H1 (cell line): ENCODE results near the gene CCDC82. TPM values are rescaled to one million over a fixed set of nuclear protein-coding genes. Genes with fewer than 3 reads are reported as not detected.

Experiments
- CTCF ChIA-PET: fragments of 300-600 bp; sonication (Branson Sonifier 250); formaldehyde crosslinking; loops from one replicate; lab custom pipeline; 2021; ENCODE audit not compliant: partially characterized antibody; lab: Charles Lee
- POLR2A ChIA-PET: fragments of 300-600 bp; sonication (Branson Sonifier 250); formaldehyde crosslinking; loops from one replicate; lab custom pipeline; 2021; ENCODE audit warnings: inconsistent platforms; ENCODE audit not compliant: partially characterized antibody; lab: Charles Lee
- DNase-seq, 2 experiments: peaks; one replicate each; pipeline versions ENCODE4 v3.0.0 to v3.0.0-alpha.2; 2010 to 2022; ENCODE audit warnings: low spot score in 2 of 2, low read depth in 1 of 2, mixed read lengths in 1 of 2
- FAIRE-seq: peaks from 2 replicates; lab custom pipeline; 2011; peaks lifted over from hg19 to GRCh38; lab: Jason Lieb, UNC
- H2AFZ ChIP-seq: 2 replicates; pipeline ENCODE4 v1.8.1; 2012; ENCODE audit warnings: low read length, inconsistent platforms
- H2AK5ac ChIP-seq: 2 replicates; pipeline ENCODE4 v1.6.1; 2013; ENCODE audit warnings: low read depth, low read length
- H2BK120ac ChIP-seq: replicated peaks from 2 replicates; pipeline ENCODE3; 2013; ENCODE audit warnings: low read depth, low read length, inconsistent platforms
- H2BK12ac ChIP-seq: 2 replicates; pipeline ENCODE4 v1.6.1; 2013; ENCODE audit warnings: low read depth, low read length
- H2BK15ac ChIP-seq: 2 replicates; pipeline ENCODE4 v1.6.1; 2013; ENCODE audit warnings: low read length
- H2BK20ac ChIP-seq: 2 replicates; pipeline ENCODE4 v1.6.1; 2013; ENCODE audit warnings: low read length
- H2BK5ac ChIP-seq: 2 replicates; pipeline ENCODE4 v1.6.1; 2013; ENCODE audit warnings: low read depth, low read length
- H3K14ac ChIP-seq: 2 replicates; pipeline ENCODE4 v1.6.1; 2013; ENCODE audit warnings: inconsistent platforms; ENCODE audit not compliant: insufficient read length
- H3K18ac ChIP-seq: 2 replicates; pipeline ENCODE4 v1.6.1; 2013; ENCODE audit warnings: low read length; ENCODE audit errors: extremely low read depth
- H3K23ac ChIP-seq: 2 replicates; pipeline ENCODE4 v1.6.1; 2013; ENCODE audit warnings: inconsistent platforms; ENCODE audit not compliant: insufficient read length
- H3K23me2 ChIP-seq: 2 replicates; pipeline ENCODE4 v1.6.1; 2013; ENCODE audit warnings: low read depth, low read length
- H3K27ac ChIP-seq: 2 replicates; pipeline ENCODE4 v1.6.1; 2011; ENCODE audit warnings: low read depth, low read length, inconsistent platforms
- H3K27me3 ChIP-seq, 4 experiments: replicated peaks in 1 of 4; 1 replicate in 1 of 4; 2 replicates in 3 of 4; pipeline versions ENCODE4 v1.6.1 to v1.8.1; 2011 to 2013; ENCODE audit warnings: low read length in 3 of 4, mild to moderate bottlenecking in 3 of 4, inconsistent platforms in 2 of 4, mixed read lengths in 2 of 4, moderate library complexity in 1 of 4; ENCODE audit not compliant: control insufficient read depth in 3 of 4, insufficient read depth in 3 of 4; ENCODE audit errors: extremely low read depth in 1 of 4
- H3K36me3 ChIP-seq, 4 experiments: 2 replicates each; pipeline versions ENCODE4 v1.6.1 to v1.8.1; 2011 to 2013; ENCODE audit warnings: mild to moderate bottlenecking in 4 of 4, low read length in 3 of 4, moderate library complexity in 2 of 4, control low read depth in 1 of 4, inconsistent platforms in 1 of 4; ENCODE audit not compliant: insufficient read depth in 4 of 4, control insufficient read depth in 2 of 4
- H3K4ac ChIP-seq: replicated peaks from 2 replicates; pipeline ENCODE3; 2013; ENCODE audit warnings: low read length, low read depth, mixed read lengths, inconsistent platforms; ENCODE audit not compliant: insufficient read length
- H3K4me1 ChIP-seq, 4 experiments: replicated peaks in 1 of 4; 1 replicate in 1 of 4; 2 replicates in 3 of 4; pipeline versions ENCODE4 v1.6.1 to v1.8.1; 2011 to 2013; ENCODE audit warnings: low read length in 3 of 4, inconsistent platforms in 2 of 4, mixed read lengths in 1 of 4; ENCODE audit not compliant: insufficient read depth in 4 of 4, control insufficient read depth in 3 of 4
- H3K4me2 ChIP-seq, 2 experiments: 2 replicates each; pipeline versions ENCODE4 v1.6.1 to v1.8.1; 2011 to 2013; ENCODE audit warnings: low read depth in 2 of 2, low read length in 2 of 2, control low read depth in 1 of 2, inconsistent platforms in 1 of 2, mild to moderate bottlenecking in 1 of 2; ENCODE audit not compliant: insufficient read depth in 1 of 2
- H3K4me3 ChIP-seq, 4 experiments: fragments of 200-600, 300-600 bp in 1 of 4; sonication (generic), shearing (Covaris generic), sonication (Bioruptor Twin) in 1 of 4; 2 replicates each; pipeline versions ENCODE4 v1.5.1 to v1.8.1; 2011 to 2016; ENCODE audit warnings: low read length in 4 of 4, low read depth in 3 of 4, control low read depth in 2 of 4, inconsistent platforms in 2 of 4, mild to moderate bottlenecking in 2 of 4, mixed read lengths in 1 of 4, moderate library complexity in 1 of 4; ENCODE audit not compliant: insufficient read depth in 2 of 4; ENCODE audit errors: extremely low read depth in 1 of 4
- H3K56ac ChIP-seq: replicated peaks from 2 replicates; pipeline ENCODE3; 2013; ENCODE audit warnings: low read depth, mild to moderate bottlenecking, mixed read lengths, low read length, inconsistent platforms; ENCODE audit not compliant: insufficient read length
- H3K79me1 ChIP-seq: 2 replicates; pipeline ENCODE4 v1.6.1; 2013; ENCODE audit warnings: low read depth, low read length, control low read depth
- H3K79me2 ChIP-seq, 2 experiments: 2 replicates each; pipeline versions ENCODE4 v1.6.1 to v1.8.1; 2012 to 2013; ENCODE audit warnings: low read length in 2 of 2, mild to moderate bottlenecking in 2 of 2, inconsistent platforms in 1 of 2; ENCODE audit not compliant: insufficient read depth in 2 of 2, control insufficient read depth in 1 of 2
- H3K9ac ChIP-seq, 4 experiments: replicated peaks in 1 of 4; 1 replicate in 1 of 4; 2 replicates in 3 of 4; pipeline versions ENCODE4 v1.6.1 to v1.8.1; 2011 to 2013; ENCODE audit warnings: low read depth in 3 of 4, low read length in 3 of 4, control low read depth in 2 of 4, mild to moderate bottlenecking in 2 of 4, moderate library complexity in 2 of 4, inconsistent platforms in 1 of 4; ENCODE audit errors: extremely low read depth in 1 of 4
- H3K9me3 ChIP-seq, 2 experiments: 2 replicates each; pipeline versions ENCODE4 v1.6.1 to v1.8.1; 2012 to 2013; ENCODE audit warnings: mild to moderate bottlenecking in 2 of 2, moderate library complexity in 2 of 2, control low read depth in 1 of 2, inconsistent platforms in 1 of 2, low read depth in 1 of 2, low read length in 1 of 2, mixed read lengths in 1 of 2; ENCODE audit not compliant: insufficient read depth in 2 of 2
- H4K20me1 ChIP-seq, 2 experiments: replicated peaks in 1 of 2; 2 replicates each; pipeline versions ENCODE3 to v1.8.1; 2011 to 2013; ENCODE audit warnings: inconsistent platforms in 2 of 2, low read length in 2 of 2, mild to moderate bottlenecking in 1 of 2; ENCODE audit not compliant: insufficient read depth in 2 of 2, control insufficient read depth in 1 of 2
- H4K5ac ChIP-seq: 2 replicates; pipeline ENCODE4 v1.6.1; 2013; ENCODE audit warnings: low read length, low read depth, mixed read lengths, inconsistent platforms; ENCODE audit not compliant: insufficient read length
- H4K8ac ChIP-seq: 2 replicates; pipeline ENCODE4 v1.8.0; 2013; ENCODE audit warnings: mild to moderate bottlenecking, moderate library complexity, low read length, inconsistent platforms; ENCODE audit not compliant: insufficient read depth; ENCODE audit errors: extremely low read depth
- H4K91ac ChIP-seq: replicated peaks from 2 replicates; pipeline ENCODE3; 2013; ENCODE audit warnings: low read length, mixed read lengths, inconsistent platforms; ENCODE audit not compliant: insufficient read length
- RBBP5 ChIP-seq: IDR thresholded peaks from 2 replicates; pipeline ENCODE4 v1.7.1; 2012; ENCODE audit warnings: low read depth, mild to moderate bottlenecking, inconsistent platforms, low read length, moderate library complexity, borderline replicate concordance
- WGBS, 2 experiments: shearing (Covaris generic) in 1 of 2; methylation state at CpG; one replicate each; pipeline versions ENCODE4 v1.1.6 to v1.1.7; 2013 to 2015; ENCODE audit warnings: low lambda C conversion rate in 2 of 2, mixed read lengths in 2 of 2, inconsistent platforms in 1 of 2, low coverage in 1 of 2, missing lambda C conversion rate in 1 of 2; ENCODE audit not compliant: insufficient replicate concordance in 2 of 2, insufficient coverage in 1 of 2, insufficient read length in 1 of 2; ENCODE audit errors: extremely low coverage in 1 of 2, missing lambda C conversion rate in 1 of 2; 5-methylcytosine and 5-hydroxymethylcytosine counted together
- polyA plus RNA-seq, 7 experiments: library from polyadenylated mRNA; depleted of rRNA in 3 of 7; stranded (reverse) in 5 of 7; unstranded in 2 of 7; fragments of >200 nt in 5 of 7; fragments of 200-250 nt in 2 of 7; gene quantifications; 1 replicate in 5 of 7; 2 replicates in 1 of 7; 4 replicates in 1 of 7; pipeline versions ENCODE4 v1.2.1 to v1.2.3, GENCODE V29; 2011 to 2013; ENCODE audit warnings: missing spikeins in 2 of 7, mixed read lengths in 2 of 7
- total RNA-seq: library from RNA; stranded (reverse); fragmentation: NEBNext Ultra II Directional; extraction: Animal tissue kit (Norgen Biotek cat#: 25700); gene quantifications from 2 replicates; pipeline ENCODE4 v1.2.1, GENCODE V29; 2021

CCDC82 gene
- total and polyA plus RNA-seq, 2 of the 8 experiments (the other 6 are each of a cell fraction or from before 2014, with no cell fraction given): 6.0 to 15.2 TPM

- Histone ChIP-seq H3K79me2 (no peaks in the 10 kb centered on the region), H4K20me1 (no peaks in the 10 kb centered on the region), H3K9ac (no peak overlapping the region), H2AK5ac (no peak overlapping the region), H4K8ac (no peak overlapping the region), H2BK20ac (no peak overlapping the region), H2BK5ac (no peak overlapping the region), H3K4ac (no peak overlapping the region), H2AFZ (no peak overlapping the region), H3K4me1 (peaks cover 0 to 10% (median 4%) of the 10 kb centered on the region in 4 experiments; a peak in 2 of 7 replicates), H3K9me3 (peaks cover 0 to 3% of the 10 kb centered on the region in 2 experiments; a peak in 1 of 4 replicates), H2BK12ac (no peak overlapping the region), H3K4me2 (no peak overlapping the region), H3K79me1 (no peaks in the 10 kb centered on the region; the same call in 1 of the 2 replicates), H3K23ac (no peak overlapping the region), H3K56ac (no peak overlapping the region), H3K4me3 (no peak overlapping the region), H3K27ac (no peak overlapping the region), H3K23me2 (no peaks in the 10 kb centered on the region), H4K5ac (no peak overlapping the region), H2BK120ac (no peak overlapping the region), H3K27me3 (no peaks in the 10 kb centered on the region), H3K14ac (no peak overlapping the region), H4K91ac (no peak overlapping the region), H2BK15ac (no peak overlapping the region), H3K18ac (no peak overlapping the region), H3K36me3 (no peaks in the 10 kb centered on the region)
- ChIA-PET POLR2A (no interaction called here), CTCF (interaction anchor here (1.0 to 1.7 kb wide), 3 partner anchors 13 to 263 kb away, joined by 3 to 5 read pairs (median 4); no protein-coding TSS in a partner anchor)
- TF ChIP-seq RBBP5: no peak
- DNase-seq (no peak), FAIRE-seq (no peak)
- WGBS, 2 experiments: 83% methylated on average over 1 of the region's 1 CpG; no CpG with 5 or more reads in 1 of the 2 experiments
Observed at GRCh38 chr11:96318399-96318798, 71.3 kb downstream of the CCDC82 start.
